ENCODE results near the gene TAS2R20. TPM values are rescaled to one million over a fixed set of nuclear protein-coding genes. Genes with fewer than 3 reads are reported as not detected.

Gene TAS2R20
- total RNA-seq, 1 donor from 2014 or later: 0.46 TPM

- DNase-seq (ENCODE audit: missing footprints) (no peak), ATAC-seq (no peak)
- intact Hi-C loops (cut with DNase I): loop anchor here (5.0 kb wide), 1 partner anchor 206 kb away; the partner anchor contains the start of gene SMIM10L1
These were observed 31.8 kb downstream of the TAS2R20 start for GRCh38 chr12:10966314-10966713.

DNA sequence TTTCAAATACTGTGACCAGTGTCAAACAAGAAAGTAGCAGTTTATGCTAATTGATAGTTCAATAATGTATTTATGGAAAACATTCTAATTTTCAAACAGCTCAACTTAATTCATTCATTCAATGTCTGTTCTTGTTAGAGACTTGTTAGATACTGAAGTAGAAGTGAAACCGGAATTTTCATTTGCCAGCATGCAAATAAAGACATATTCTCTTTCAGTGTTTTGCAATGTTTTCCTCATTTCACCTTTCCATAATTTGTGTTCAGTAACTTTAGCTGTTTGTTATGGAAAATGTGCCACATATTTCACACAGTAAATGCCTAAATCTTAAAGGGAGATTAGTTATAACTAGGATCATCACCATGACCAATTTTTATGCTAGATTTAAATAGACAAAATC lies 32.6 kb downstream of the TAS2R20 start:
- intact Hi-C loops (cut with DNase I): loop anchor here (5.0 kb wide), 1 partner anchor 207 kb away; the partner anchor contains the start of gene SMIM10L1
- ATAC-seq: no peak
- DNase-seq (ENCODE audit: missing footprints): no peak

GRCh38 chr12:10960211-10960610 lies 37.9 kb downstream of the TAS2R20 start:
- ATAC-seq: no peak
- intact Hi-C loops (cut with DNase I): no loop called here
- DNase-seq (ENCODE audit: missing footprints): no peak

GRCh38 chr12:10959804-10960203 lies 38.3 kb downstream of the TAS2R20 start:
- ATAC-seq (no peak), DNase-seq (ENCODE audit: missing footprints) (no peak)
- intact Hi-C loops (cut with DNase I): no loop called here

DNA sequence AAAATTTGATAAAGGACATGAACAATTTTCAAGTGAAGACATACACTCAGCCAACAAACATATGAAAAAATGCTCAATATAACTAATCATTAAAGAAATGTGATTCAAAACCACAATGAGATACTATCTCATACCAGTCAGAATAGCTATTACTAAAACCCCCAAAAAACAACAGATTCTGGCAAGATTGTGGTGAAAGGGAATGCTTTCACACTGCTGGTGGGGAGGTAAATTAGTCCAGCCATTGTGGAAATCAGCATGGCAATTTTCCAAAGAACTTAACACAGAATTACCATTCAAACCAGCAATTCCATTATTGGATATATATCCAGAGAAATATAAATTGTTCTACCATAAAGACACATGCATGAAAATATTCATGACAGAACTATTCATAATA lies 40.4 kb downstream of the TAS2R20 start:
- ATAC-seq: no peak
- intact Hi-C loops (cut with DNase I): no loop called here
- no peak for DNase-seq (ENCODE audit: missing footprints)

DNA sequence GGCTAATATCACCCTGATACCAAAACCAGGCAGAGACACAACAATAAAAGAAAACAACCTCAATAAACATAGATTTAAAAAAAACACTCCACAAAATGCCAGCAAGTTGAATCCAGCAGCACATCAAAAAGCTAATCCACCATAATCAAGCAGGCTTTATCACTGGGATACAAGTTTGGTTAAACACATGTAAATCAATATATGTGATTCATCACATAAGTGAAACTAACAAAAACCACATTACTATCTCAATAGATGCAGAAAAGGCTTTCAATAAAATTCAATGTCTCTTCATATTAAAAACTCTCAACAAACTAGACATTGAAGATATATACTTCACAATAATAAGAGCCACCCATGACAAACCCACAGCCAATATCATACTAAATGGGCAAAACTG lies 42.0 kb downstream of the TAS2R20 start:
- intact Hi-C loops (cut with DNase I): no loop called here
- ATAC-seq (no peak), DNase-seq (ENCODE audit: missing footprints) (no peak)

GRCh38 chr12:10952645-10953044 lies 45.5 kb downstream of the TAS2R20 start:
- peak; percentile 96 for ATAC-seq
- peak; percentile 56 for DNase-seq (ENCODE audit: missing footprints)
- intact Hi-C loops (cut with DNase I): no loop called here

Other genes with a start within 250 kb of the TAS2R20 start
- not detected for gene TAS2R7, start 195.7 kb downstream of the TAS2R20 start, total RNA-seq
- not detected for gene TAS2R8, start 191.0 kb downstream of the TAS2R20 start, total RNA-seq
- not detected for gene TAS2R9, start 188.1 kb downstream of the TAS2R20 start, total RNA-seq
- not detected for gene TAS2R10, start 171.9 kb downstream of the TAS2R20 start, total RNA-seq
- 1.8 TPM for gene PRR4, start 148.8 kb downstream of the TAS2R20 start, total RNA-seq
- gene PRH1, start 114.0 kb downstream of the TAS2R20 start, total RNA-seq: 4.2 TPM
- 0.43 TPM for gene TAS2R13, start 88.7 kb downstream of the TAS2R20 start, total RNA-seq
- not detected for gene PRH2, start 69.1 kb downstream of the TAS2R20 start, total RNA-seq
- 0.38 TPM for gene TAS2R14, start 59.0 kb downstream of the TAS2R20 start, total RNA-seq
- gene TAS2R50, start 11.4 kb downstream of the TAS2R20 start, total RNA-seq: not detected
- gene TAS2R19, start 24.3 kb upstream of the TAS2R20 start, total RNA-seq: 0.49 TPM
- gene TAS2R31, start 33.1 kb upstream of the TAS2R20 start, total RNA-seq: 0.41 TPM
- gene TAS2R46, start 64.0 kb upstream of the TAS2R20 start, total RNA-seq: 0.43 TPM
- gene TAS2R43, start 94.0 kb upstream of the TAS2R20 start, total RNA-seq: not detected
- gene TAS2R30, start 136.3 kb upstream of the TAS2R20 start, total RNA-seq: 0.27 TPM
- 14.6 TPM for gene SMIM10L1, start 172.9 kb upstream of the TAS2R20 start, total RNA-seq
- not detected for gene TAS2R42, start 188.6 kb upstream of the TAS2R20 start, total RNA-seq